C4-2B (cell line): Measurements from ENCODE around the gene PPP3CB.

Experiments used
- CTCF ChIP-seq: fragments of 450-650 bp; conservative IDR thresholded peaks from 2 replicates; pipeline ENCODE4 v1.5.1; 2017; ENCODE audit warnings: mild to moderate bottlenecking
- ZFX ChIP-seq: fragments of 450-650 bp; IDR thresholded peaks from 2 replicates; pipeline ENCODE4 v1.6.1; 2017

- TF ChIP-seq CTCF (no peak), ZFX (no peak)
These were observed 94.2 kb downstream of the PPP3CB start for GRCh38 chr10:73401636-73402035.
